H1 (cell line): Measurements from ENCODE around the gene ARID1B.

Source experiments
- CREB1 ChIP-seq: IDR thresholded peaks from 2 replicates; pipeline ENCODE4 v1.6.1; 2012; ENCODE audit warnings: inconsistent platforms
- EZH2 ChIP-seq: fragments of 200-600 bp; sonication (generic); IDR thresholded peaks from 2 replicates; pipeline ENCODE4 v1.7.1; 2012; ENCODE audit warnings: low read depth, mild to moderate bottlenecking, moderate library complexity, low read length, inconsistent platforms; ENCODE audit not compliant: severe bottlenecking
- FOSL1 ChIP-seq: IDR thresholded peaks from 2 replicates; pipeline ENCODE4 v1.6.1; 2011; ENCODE audit warnings: mild to moderate bottlenecking, low read depth, low read length, moderate library complexity; ENCODE audit not compliant: insufficient read depth
- SP2 ChIP-seq: IDR thresholded peaks from 2 replicates; pipeline ENCODE4 v1.6.1; 2012; ENCODE audit warnings: mild to moderate bottlenecking, low read length, inconsistent platforms
- TCF12 ChIP-seq: IDR thresholded peaks from 2 replicates; pipeline ENCODE4 v1.6.1; 2011; ENCODE audit warnings: low read depth, mild to moderate bottlenecking, low read length
- USF2 ChIP-seq: IDR thresholded peaks from 2 replicates; pipeline ENCODE4 v1.6.1; 2011; ENCODE audit warnings: low read length, improper control_type of control experiment

- no peak for TF ChIP-seq EZH2
- TF ChIP-seq TCF12: no peak
- TF ChIP-seq CREB1: no peak
- no peak for TF ChIP-seq USF2
- no peak for TF ChIP-seq SP2
- no peak for TF ChIP-seq FOSL1
Measured at GRCh38 chr6:156901309-156902019, 124.3 kb downstream of the ARID1B start.
